HCT116 (cell line): ENCODE data around the gene CTDSP1. TPM values are rescaled to one million over a fixed set of nuclear protein-coding genes. Genes with fewer than 3 reads are reported as not detected.

ENCODE experiments used
- ATAC-seq: fragments of 200-7000 bp; cut with Tn5 transposase; 2 replicates; pipeline ENCODE4 v1.9.1; 2020; ENCODE audit warnings: mild to moderate bottlenecking, moderate library complexity
- BruUV-seq: library from RNA; stranded (reverse); fragments of 400-500 nt; replicated peaks from 2 replicates; lab custom pipeline; 2021; lab: Mats Ljungman, UMichigan
- CTCF ChIA-PET: fragments of 300-600 bp; sonication (Branson Sonifier 250); formaldehyde crosslinking; loops from one replicate; lab custom pipeline; 2021; ENCODE audit warnings: antibody characterized with exemption; lab: Charles Lee
- POLR2A ChIA-PET: fragments of 300-600, 350-600 bp; sonication (Branson Sonifier 250); formaldehyde crosslinking; loops from one replicate; lab custom pipeline; 2021; ENCODE audit warnings: antibody characterized with exemption; lab: Charles Lee
- RAD21 ChIA-PET, 2 experiments: fragments of 300-600 bp; sonication (Branson Sonifier 250); formaldehyde crosslinking; loops; one replicate each; lab custom pipeline; 2023; ENCODE audit warnings: low total read pairs in 2 of 2; ENCODE audit not compliant: uncharacterized antibody in 2 of 2, unreplicated experiment in 2 of 2, low non-redundant PET in 1 of 2; lab: Charles Lee
- DNase-seq: peaks from one replicate; pipeline ENCODE4 v3.0.0-alpha.2; 2010; ENCODE audit warnings: low read depth, low spot score
- H2AFZ ChIP-seq: fragments of 200-600 bp; shearing (Covaris generic), sonication (generic); 2 replicates; pipeline ENCODE4 v1.6.1; 2017; ENCODE audit warnings: low read depth, mixed run types, mixed read lengths, antibody characterized with exemption, low read length; ENCODE audit not compliant: poor library complexity, severe bottlenecking
- H3K27ac ChIP-seq: 2 replicates; pipeline ENCODE4 v1.5.1; 2012; ENCODE audit warnings: low read depth, low read length
- H3K27me3 ChIP-seq: fragments of 200-600 bp; sonication (generic); 2 replicates; pipeline ENCODE4 v1.6.1; 2016; ENCODE audit warnings: mixed run types, low read length, mixed read lengths; ENCODE audit not compliant: insufficient read depth
- H3K36me3 ChIP-seq, 2 experiments: fragments of 200-500 bp in 1 of 2; fragments of 200-600 bp in 1 of 2; sonication (Bioruptor generic) in 1 of 2; sonication (generic) in 1 of 2; 2 replicates each; pipeline versions ENCODE4 v1.5.1 to v1.6.1; 2014 to 2016; ENCODE audit warnings: low read length in 2 of 2, inconsistent platforms in 1 of 2, mixed read lengths in 1 of 2, mixed run types in 1 of 2; ENCODE audit not compliant: insufficient read depth in 2 of 2, control insufficient read depth in 1 of 2
- H3K4me1 ChIP-seq, 2 experiments: fragments of 200-600 bp in 1 of 2; sonication (generic) in 1 of 2; 2 replicates each; pipeline versions ENCODE4 v1.5.1 to v1.6.1; 2012 to 2017; ENCODE audit warnings: low read length in 2 of 2, inconsistent platforms in 1 of 2, mild to moderate bottlenecking in 1 of 2, mixed read lengths in 1 of 2, mixed run types in 1 of 2, moderate library complexity in 1 of 2; ENCODE audit not compliant: insufficient read depth in 2 of 2, control insufficient read depth in 1 of 2
- H3K4me2 ChIP-seq: fragments of 200-600 bp; sonication (generic); 2 replicates; pipeline ENCODE4 v1.6.1; 2017; ENCODE audit warnings: mixed run types, low read length, mixed read lengths
- H3K4me3 ChIP-seq, 2 experiments: fragments of 200-600 bp in 1 of 2; sonication (generic) in 1 of 2; replicated peaks in 1 of 2; 2 replicates each; pipeline ENCODE4 v1.5.1; 2011 to 2016; ENCODE audit warnings: low read length in 2 of 2, control low read depth in 1 of 2, low read depth in 1 of 2, mild to moderate bottlenecking in 1 of 2, mixed read lengths in 1 of 2, mixed run types in 1 of 2
- H3K79me2 ChIP-seq: fragments of 200-600 bp; sonication (generic); 2 replicates; pipeline ENCODE4 v1.6.1; 2017; ENCODE audit warnings: mild to moderate bottlenecking, mixed run types, low read length, moderate library complexity, mixed read lengths; ENCODE audit not compliant: insufficient read depth
- H3K9ac ChIP-seq: fragments of 200-600 bp; sonication (generic); 2 replicates; pipeline ENCODE4 v1.6.1; 2016; ENCODE audit warnings: low read length, mixed read lengths
- H3K9me2 ChIP-seq: fragments of 200-600 bp; sonication (generic), shearing (Covaris generic); 2 replicates; pipeline ENCODE4 v1.6.1; 2017; ENCODE audit warnings: mixed run types, mild to moderate bottlenecking, moderate library complexity; ENCODE audit not compliant: insufficient read depth
- H3K9me3 ChIP-seq, 2 experiments: fragments of 200-500 bp in 1 of 2; fragments of 200-600 bp in 1 of 2; sonication (Bioruptor generic) in 1 of 2; sonication (generic) in 1 of 2; 2 replicates each; pipeline ENCODE4 v1.6.1; 2014 to 2017; ENCODE audit warnings: low read length in 2 of 2, mixed read lengths in 2 of 2, inconsistent platforms in 1 of 2, low read depth in 1 of 2, mild to moderate bottlenecking in 1 of 2, mixed run types in 1 of 2, moderate library complexity in 1 of 2; ENCODE audit not compliant: control insufficient read depth in 1 of 2, insufficient read depth in 1 of 2
- H4K20me1 ChIP-seq: fragments of 200-600 bp; sonication (generic), shearing (Covaris generic); 2 replicates; pipeline ENCODE4 v1.6.1; 2017; ENCODE audit warnings: mixed run types, mild to moderate bottlenecking, moderate library complexity; ENCODE audit not compliant: insufficient read depth
- CBX3 ChIP-seq: IDR thresholded peaks from 2 replicates; pipeline ENCODE4 v1.6.1; 2012; ENCODE audit warnings: low read depth
- EZH2 ChIP-seq: fragments of 200-600 bp; sonication (generic); IDR thresholded peaks from 2 replicates; pipeline ENCODE4 v1.6.1; 2017; ENCODE audit warnings: antibody characterized with exemption, mixed run types
- RAD21 ChIP-seq: IDR thresholded peaks from 2 replicates; pipeline ENCODE4 v1.6.1; 2012; ENCODE audit warnings: low read depth, mild to moderate bottlenecking
- REST ChIP-seq: IDR thresholded peaks from 2 replicates; pipeline ENCODE4 v1.6.1; 2012; ENCODE audit warnings: low read depth
- SRF ChIP-seq: IDR thresholded peaks from 2 replicates; pipeline ENCODE4 v1.6.1; 2012; ENCODE audit warnings: low read depth
- TCF7L2 ChIP-seq: IDR thresholded peaks from 2 replicates; pipeline ENCODE4 v1.7.0; 2011; ENCODE audit warnings: borderline replicate concordance, inconsistent platforms; ENCODE audit not compliant: insufficient read depth, insufficient read length; ENCODE audit errors: extremely low read depth
- ZFX ChIP-seq: fragments of 450-650 bp; IDR thresholded peaks from 2 replicates; pipeline ENCODE4 v1.6.1; 2017
- intact Hi-C: fragments of 100-400 bp; cut with micrococcal nuclease; formaldehyde crosslinking; loops from 2 replicates; pipeline ENCODE4 v1.10.0; 2022
- total RNA-seq: library from RNA; stranded (reverse); gene quantifications from one replicate; pipeline ENCODE4 v1.2.1, GENCODE V29; 2021; ENCODE audit not compliant: unreplicated experiment
- TF ChIP-seq, protein P1 (sequence below): IDR thresholded peaks from 2 replicates; pipeline ENCODE4 v1.6.1; 2011; ENCODE audit warnings: mild to moderate bottlenecking, low read length, moderate library complexity; ENCODE audit not compliant: insufficient replicate concordance; ENCODE audit errors: extremely low read depth

The CTDSP1 gene
- total RNA-seq, 1 experiment from 2014 or later, result 90.7 TPM

DNA sequence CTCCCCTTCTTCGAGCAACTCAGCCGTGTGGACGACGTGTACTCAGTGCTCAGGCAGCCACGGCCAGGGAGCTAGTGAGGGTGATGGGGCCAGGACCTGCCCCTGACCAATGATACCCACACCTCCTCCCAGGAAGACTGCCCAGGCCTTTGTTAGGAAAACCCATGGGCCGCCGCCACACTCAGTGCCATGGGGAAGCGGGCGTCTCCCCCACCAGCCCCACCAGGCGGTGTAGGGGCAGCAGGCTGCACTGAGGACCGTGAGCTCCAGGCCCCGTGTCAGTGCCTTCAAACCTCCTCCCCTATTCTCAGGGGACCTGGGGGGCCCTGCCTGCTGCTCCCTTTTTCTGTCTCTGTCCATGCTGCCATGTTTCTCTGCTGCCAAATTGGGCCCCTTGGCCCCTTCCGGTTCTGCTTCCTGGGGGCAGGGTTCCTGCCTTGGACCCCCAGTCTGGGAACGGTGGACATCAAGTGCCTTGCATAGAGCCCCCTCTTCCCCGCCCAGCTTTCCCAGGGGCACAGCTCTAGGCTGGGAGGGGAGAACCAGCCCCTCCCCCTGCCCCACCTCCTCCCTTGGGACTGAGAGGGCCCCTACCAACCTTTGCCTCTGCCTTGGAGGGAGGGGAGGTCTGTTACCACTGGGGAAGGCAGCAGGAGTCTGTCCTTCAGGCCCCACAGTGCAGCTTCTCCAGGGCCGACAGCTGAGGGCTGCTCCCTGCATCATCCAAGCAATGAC is 4.8 kb downstream of the CTDSP1 start:
- RAD21 ChIA-PET, result no interaction called here
- CTCF ChIA-PET, result interaction anchor here (0.6 to 1.6 kb wide), 2 partner anchors 8 to 1299 kb away, joined by 6 to 8 read pairs; no protein-coding TSS in a partner anchor
- H3K79me2 ChIP-seq, result peaks cover 28% of the 10 kb centered on the region
- peaks cover 25 to 33% of the 10 kb centered on the region in 2 experiments for H3K4me1 ChIP-seq
- POLR2A ChIA-PET, result no interaction called here
- TF ChIP-seq CBX3 (no peak), EZH2 (no peak), REST (no peak), RAD21 (no peak), ZFX (no peak), TCF7L2 (no peak), SRF (no peak)
- TF ChIP-seq, protein P1, sequence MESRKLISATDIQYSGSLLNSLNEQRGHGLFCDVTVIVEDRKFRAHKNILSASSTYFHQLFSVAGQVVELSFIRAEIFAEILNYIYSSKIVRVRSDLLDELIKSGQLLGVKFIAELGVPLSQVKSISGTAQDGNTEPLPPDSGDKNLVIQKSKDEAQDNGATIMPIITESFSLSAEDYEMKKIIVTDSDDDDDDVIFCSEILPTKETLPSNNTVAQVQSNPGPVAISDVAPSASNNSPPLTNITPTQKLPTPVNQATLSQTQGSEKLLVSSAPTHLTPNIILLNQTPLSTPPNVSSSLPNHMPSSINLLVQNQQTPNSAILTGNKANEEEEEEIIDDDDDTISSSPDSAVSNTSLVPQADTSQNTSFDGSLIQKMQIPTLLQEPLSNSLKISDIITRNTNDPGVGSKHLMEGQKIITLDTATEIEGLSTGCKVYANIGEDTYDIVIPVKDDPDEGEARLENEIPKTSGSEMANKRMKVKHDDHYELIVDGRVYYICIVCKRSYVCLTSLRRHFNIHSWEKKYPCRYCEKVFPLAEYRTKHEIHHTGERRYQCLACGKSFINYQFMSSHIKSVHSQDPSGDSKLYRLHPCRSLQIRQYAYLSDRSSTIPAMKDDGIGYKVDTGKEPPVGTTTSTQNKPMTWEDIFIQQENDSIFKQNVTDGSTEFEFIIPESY, result no peak
- TF ChIP-seq, all 23 proteins: peak for 0
- Histone ChIP-seq H3K9me2 (no peaks in the 10 kb centered on the region), H3K27ac (peak overlapping the region; percentile 90), H3K27me3 (no peaks in the 10 kb centered on the region), H2AFZ (no peak overlapping the region), H3K4me3 (no peak overlapping the region), H3K36me3 (peaks cover 17 to 18% of the 10 kb centered on the region in 2 experiments), H3K9ac (no peak overlapping the region; the same call in 1 of the 2 replicates), H3K4me2 (no peak overlapping the region), H4K20me1 (no peaks in the 10 kb centered on the region), H3K9me3 (no peaks in the 10 kb centered on the region)
- intact Hi-C loops, result loop anchor here (5.0 kb wide), 1 partner anchor 443 kb away; no protein-coding TSS in a partner anchor
- no TSS peak for BruUV-seq
- no peak for DNase-seq
- ATAC-seq, result no peak
